ENCODE measurements around the gene PHF21A.

The PHF21A gene

GRCh38 chr11:46072172-46072964 is 48.9 kb downstream of the PHF21A start:
- FAIRE-seq: no peak

GRCh38 chr11:46071091-46071490 is 50.2 kb downstream of the PHF21A start:
- FAIRE-seq: no peak

GRCh38 chr11:46069595-46069994 is 51.7 kb downstream of the PHF21A start:
- FAIRE-seq: no peak

DNA sequence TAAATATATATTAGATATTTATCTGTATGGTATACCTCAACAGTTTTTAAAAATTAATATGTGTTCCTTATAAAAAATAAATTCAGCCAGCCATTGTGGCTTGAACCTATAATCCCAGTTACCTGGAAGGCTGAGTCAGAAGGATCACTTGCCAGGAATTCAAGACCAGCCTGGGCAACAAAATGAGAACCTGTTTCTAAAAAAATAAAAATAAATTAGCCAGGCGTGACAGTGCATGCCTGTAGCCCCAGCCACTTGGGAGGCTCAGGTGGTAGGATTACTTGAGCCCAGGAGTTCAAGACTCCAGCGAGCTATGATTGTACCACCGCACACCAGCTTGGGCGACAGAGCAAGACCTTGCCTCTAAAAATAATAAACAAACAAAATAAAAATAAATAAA is 54.9 kb downstream of the PHF21A start:
- FAIRE-seq: no peak

DNA sequence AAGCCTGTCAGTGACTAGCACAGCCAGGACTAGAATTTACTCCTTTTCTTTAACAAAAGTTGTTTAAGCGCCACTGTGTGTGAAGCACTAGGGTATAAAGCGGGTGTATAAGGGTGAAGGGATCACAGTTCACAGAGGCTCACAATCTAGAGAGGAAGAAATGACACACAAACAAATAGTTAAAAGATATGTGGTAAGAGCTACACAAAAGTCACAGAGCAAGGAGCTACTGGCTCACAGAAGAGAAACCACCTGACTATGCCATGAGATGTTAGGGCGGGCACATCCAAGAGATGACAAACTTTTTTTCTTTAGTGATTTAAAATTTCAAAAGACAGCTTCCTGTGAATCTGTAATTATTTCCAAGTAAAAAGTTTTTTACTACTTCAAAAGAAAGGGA is 55.6 kb downstream of the PHF21A start:
- FAIRE-seq: no peak

DNA sequence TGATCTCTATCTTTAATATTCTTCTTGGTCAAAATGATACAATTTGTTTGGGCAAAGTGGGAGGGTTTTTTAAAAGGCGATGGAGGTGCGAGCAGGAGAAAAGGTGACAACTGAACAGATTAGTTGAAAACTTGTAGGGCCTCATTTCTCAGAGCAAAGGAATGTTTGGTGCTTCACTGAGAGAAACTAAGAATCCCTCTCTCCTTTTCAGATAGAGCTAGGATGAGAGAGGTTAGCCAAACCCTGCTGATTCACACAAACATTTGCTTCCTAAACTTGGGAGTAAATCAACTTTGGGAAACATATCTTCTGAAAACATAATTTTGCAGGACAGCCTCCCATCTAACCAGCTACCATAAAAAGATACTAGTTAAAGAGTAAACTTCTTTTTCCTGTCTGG is 57.0 kb downstream of the PHF21A start:
- no peak for FAIRE-seq

GRCh38 chr11:46063138-46063537 is 58.1 kb downstream of the PHF21A start:
- no peak for FAIRE-seq

GRCh38 chr11:46060013-46060412 is 61.2 kb downstream of the PHF21A start:
- FAIRE-seq: no peak

DNA sequence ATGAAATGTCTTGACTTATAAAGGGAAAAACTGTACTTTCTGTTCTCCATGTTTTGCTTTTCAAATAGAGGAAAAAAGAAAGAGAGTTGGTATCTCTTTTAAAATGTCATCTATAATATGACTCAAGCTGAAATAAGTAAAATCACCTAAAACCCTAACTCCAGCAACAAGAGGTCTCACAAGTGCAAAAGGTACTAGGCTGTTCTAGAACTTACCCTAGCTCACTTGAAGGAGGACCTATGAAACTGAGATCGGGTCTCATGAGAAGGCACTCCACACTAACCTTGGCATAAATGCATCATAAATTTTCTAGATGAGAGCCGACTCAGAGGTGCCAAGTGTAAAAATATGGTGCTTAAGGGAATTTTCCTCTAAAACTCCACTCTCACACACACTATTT is 63.8 kb downstream of the PHF21A start:
- FAIRE-seq: no peak

DNA sequence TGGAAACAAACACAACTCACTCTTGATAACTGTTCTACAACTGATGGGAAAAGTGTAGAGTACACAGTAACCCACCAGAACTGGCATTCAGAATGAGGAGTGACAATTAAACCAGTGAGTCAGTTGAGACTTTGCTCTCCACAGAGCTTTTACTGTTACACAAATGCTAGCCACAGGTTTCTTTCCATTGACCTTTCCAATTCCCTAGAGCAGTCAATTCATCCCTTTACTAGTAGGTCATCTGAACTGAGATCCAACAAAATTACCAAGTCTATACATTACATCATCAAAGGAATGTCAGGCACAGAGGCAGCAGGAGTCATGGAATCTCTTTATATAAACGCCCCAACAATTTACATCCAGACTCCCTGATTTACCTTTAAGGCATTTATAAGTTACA is 65.9 kb downstream of the PHF21A start:
- no peak for FAIRE-seq

DNA sequence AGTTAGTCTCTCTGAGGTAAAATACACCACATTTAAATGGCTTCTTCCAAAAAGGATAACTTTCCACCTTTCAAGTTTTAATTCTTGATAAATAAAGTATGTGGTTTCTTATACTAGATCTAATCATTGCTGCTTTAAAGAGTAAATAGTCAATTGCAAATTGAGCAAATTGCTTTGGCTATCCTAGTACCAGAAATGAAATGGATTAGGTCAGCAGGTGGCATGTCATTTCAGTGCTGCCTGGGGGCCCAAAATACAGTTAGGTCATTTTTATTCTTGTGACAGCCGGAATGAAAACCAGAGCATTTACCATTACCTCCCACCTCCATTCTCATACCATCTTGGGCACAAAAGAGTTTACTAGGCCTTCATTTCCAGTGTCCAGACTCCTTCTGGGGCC is 70.2 kb downstream of the PHF21A start:
- FAIRE-seq: no peak

- no peak for FAIRE-seq
Observed at GRCh38 chr11:46050662-46051061, 70.6 kb downstream of the PHF21A start.

GRCh38 chr11:46050003-46050461 is 71.2 kb downstream of the PHF21A start:
- no peak for FAIRE-seq

DNA sequence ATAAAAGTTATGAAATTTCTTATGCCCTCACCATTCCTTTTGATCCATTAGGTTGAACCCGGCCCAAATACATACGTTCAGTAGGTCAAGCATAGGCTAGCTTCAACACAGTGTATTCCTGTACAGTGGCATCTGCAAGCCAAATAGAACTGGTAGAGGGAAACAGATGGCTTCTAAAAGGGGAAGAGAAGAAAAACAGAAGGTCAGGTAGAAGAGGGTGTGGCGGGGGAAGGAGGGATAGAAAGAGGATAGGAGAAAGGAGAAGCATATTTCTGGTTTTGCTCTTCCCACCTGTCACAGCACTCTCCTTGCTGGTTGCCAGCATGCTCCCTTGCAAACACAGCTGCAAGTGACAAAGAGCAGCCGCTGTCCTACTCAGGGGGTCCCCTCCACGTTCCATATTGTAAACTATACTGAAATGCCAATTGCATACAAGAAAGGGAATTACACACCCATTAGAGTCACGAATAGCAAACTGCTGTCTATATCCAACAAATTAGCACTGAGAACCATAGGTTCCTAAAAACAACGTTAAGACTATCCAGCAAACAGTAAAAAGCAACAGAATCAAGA is 71.8 kb downstream of the PHF21A start:
- no peak for FAIRE-seq

DNA sequence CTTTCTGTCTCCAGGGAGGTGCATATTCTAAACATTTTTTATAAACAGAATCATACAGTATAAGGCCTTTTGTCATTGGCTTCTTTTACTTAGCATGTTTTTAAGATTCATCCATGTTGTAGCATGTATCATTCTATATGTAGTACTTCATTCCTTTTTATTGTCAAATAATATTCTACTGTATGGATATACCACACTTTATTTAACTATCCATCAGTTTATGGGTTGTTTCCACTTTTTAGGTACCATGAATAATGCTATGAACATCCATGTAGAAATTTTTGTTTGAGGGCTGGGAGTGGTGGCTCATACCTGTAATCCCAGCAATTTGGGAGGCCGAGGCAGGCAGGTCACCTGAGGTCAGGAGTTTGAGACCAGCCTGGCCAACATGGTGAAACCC is 73.1 kb downstream of the PHF21A start:
- no peak for FAIRE-seq

DNA sequence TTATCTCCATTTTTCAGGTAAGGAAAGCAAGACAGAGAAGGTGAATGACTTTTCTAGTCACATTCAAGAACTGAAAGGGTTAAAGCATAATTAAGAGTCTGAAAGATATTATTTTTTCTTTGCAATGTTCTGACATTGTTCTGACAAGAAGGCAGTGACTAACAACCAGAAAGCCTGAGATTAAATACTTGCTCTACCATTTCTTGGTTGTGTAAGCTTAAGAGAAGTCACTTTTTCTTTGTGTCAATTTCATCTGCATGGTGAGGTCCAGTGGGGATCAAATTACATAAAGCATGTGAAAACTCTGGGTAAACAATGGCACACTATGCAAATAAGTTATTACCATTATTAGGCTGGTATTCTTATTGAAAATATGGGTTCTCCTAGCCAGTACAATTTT is 73.7 kb downstream of the PHF21A start:
- no peak for FAIRE-seq

DNA sequence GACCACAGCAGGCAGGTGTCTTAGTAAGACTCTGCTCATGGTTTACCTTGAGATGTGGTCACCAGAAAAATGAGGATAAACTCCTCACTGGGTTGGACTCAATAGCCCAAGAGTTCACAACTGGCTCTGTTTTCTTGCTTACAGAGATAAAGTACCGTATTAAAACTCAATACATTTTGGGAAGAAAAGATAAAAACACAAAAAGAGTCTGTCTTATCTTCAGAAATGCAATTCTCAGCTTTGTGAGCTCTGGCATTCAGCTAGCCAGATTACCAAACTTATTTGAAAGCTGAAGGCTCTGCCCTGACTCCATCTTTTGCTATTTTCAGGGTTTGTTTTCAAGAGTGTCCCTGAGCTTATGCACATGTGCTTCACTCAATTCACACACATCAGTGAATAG is 75.4 kb downstream of the PHF21A start:
- no peak for FAIRE-seq

GRCh38 chr11:46044601-46045000 is 76.7 kb downstream of the PHF21A start:
- FAIRE-seq: no peak

DNA sequence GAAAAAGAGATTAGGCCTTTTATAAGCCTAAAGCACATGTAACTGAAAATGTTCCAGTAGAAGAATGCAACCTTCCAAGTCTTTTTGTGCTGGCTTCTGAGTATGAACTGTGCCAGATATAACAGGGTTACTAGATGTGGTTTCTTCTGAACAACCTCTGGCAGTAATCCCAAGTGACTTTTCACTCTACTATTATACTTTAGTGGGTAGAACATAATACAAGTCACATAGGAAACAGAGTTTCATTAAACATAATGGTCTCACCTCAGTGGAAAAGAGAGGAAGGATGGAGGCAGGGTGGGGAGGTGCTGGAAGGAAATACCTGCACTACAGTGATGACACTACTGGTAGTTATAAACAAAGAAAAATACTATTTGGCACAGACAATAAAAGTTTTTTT is 81.3 kb downstream of the PHF21A start:
- FAIRE-seq: no peak

- no peak for FAIRE-seq
Observed at GRCh38 chr11:46038529-46038928, 82.7 kb downstream of the PHF21A start.

DNA sequence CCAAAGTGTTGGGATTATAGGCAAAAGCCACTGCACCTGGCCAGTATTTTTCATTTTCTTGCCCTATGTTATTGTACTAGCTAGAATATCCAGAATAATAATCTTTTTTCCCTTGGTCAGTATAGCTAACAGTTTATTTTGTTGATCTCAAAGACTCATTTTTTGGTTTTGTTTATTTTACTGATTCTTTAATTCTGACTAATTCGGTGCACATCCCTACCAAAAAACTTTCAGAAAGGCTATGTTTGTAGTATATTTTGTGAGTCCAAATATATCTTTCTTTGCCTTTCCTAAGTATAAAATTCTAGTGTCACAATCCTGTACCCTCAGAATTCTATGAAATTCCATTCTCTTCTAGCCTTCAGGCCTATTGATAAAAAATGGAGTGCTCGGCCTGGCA is 84.3 kb downstream of the PHF21A start:
- FAIRE-seq: no peak

DNA sequence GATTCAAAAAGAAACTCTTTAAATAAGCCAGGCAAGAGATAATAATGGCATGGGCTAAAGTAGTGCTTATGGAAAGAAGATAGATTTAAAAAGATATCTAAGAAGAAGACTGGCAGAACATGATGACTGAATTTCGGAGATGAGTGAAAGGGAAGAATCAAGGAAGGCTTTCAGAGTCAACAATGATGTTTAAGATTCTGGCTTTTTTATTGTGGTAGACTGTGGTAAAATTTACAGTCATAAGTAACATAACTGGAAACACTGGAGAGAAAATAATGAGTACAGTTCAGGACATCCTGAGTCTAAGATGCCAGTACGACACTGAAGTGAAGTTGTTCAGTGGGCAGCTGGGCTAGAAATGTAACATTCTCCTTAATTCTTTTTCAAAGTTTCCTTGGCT is 85.2 kb downstream of the PHF21A start:
- FAIRE-seq: no peak

DNA sequence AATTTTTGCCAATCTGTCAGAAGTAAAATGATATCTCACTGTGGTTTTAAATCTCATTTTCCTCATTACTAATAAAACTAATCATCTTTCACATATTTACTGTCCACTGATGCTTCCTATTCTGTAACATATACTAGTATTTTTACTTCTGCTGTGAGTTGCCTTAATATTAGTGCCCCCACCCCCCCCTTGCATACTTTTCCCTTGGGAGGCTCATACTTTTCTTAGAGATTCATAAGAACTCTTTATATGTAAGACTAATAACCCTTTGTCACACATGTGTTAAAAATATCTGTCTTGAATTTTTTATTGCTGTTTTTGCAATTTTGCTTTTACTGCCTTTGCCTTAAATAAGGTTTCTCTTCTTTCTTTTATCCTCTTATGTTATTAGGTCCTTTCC is 87.2 kb downstream of the PHF21A start:
- FAIRE-seq: no peak

DNA sequence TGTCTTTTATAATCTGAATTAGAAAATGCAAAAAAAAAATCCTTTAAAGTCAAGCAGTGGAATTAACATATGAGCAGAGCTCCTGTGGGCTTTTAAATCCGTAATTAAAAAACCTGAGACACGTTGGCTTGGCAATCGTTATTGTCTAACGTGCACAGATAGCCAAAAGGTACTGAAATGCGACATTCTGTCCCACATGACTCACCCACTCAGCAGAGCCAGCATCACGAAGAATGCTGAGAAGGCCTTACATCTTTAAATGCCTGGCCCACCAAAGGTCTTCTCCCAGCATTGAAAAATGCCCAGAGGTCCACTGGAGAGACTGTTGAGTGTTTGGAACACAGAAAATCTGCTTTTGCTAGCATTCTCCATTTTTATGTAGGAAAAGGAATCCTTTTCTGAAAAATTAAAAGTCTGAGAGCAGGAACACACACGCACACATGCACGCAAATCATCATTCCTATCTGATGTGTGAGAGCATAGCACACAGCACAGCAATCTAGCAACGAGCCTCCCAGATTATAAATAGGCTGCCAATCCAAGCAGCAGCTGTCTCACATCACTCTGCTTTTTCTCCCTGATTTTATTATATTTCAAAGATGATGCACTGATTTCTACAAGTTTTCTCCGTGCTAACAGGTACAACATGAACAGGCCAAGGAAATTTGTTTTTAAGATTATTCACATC is 94.5 kb downstream of the PHF21A start:
- FAIRE-seq: no peak

All from TTC549 (cell line).